B cell (primary cell): Measurements from ENCODE around the gene BLTP2. TPM values are rescaled to one million over a fixed set of nuclear protein-coding genes. Genes with fewer than 3 reads are reported as not detected.

Source experiments
- ATAC-seq: fragments of 200-7000 bp; cut with Tn5 transposase; one replicate; pipeline ENCODE4 v1.10.0; 2021; ENCODE audit warnings: low read depth, mild to moderate bottlenecking, moderate number of reproducible peaks, moderate library complexity
- CTCF ChIA-PET: fragments of 350-600 bp; sonication (Branson Sonifier 250); formaldehyde crosslinking; loops from one replicate; lab custom pipeline; 2021; ENCODE audit warnings: antibody characterized with exemption, inconsistent platforms; lab: Charles Lee
- POLR2A ChIA-PET: fragments of 350-600 bp; sonication (Branson Sonifier 250); formaldehyde crosslinking; loops from one replicate; lab custom pipeline; 2021; ENCODE audit warnings: antibody characterized with exemption; lab: Charles Lee
- DNase-seq: peaks from one replicate; pipeline ENCODE4 v3.0.0; 2013
- H2AFZ ChIP-seq: 2 replicates; pipeline ENCODE4 v1.6.1; 2012; ENCODE audit warnings: mild to moderate bottlenecking, low read depth, low read length; ENCODE audit not compliant: insufficient read depth, poor library complexity, severe bottlenecking
- H3K27ac ChIP-seq, 2 donors: 1 replicate in 1 of 2; 2 replicates in 1 of 2; pipeline ENCODE4 v1.5.1; 2012 to 2013; ENCODE audit warnings: low read length in 2 of 2, mild to moderate bottlenecking in 2 of 2, moderate library complexity in 1 of 2
- H3K27me3 ChIP-seq, 4 experiments: fragments of 200-600 bp in 1 of 4; sonication (generic) in 1 of 4; replicated peaks in 1 of 4; 1 replicate in 2 of 4; 2 replicates in 2 of 4; pipeline versions ENCODE4 v1.6.1 to v1.7.0; 2013 to 2016; ENCODE audit warnings: low read length in 3 of 4, mild to moderate bottlenecking in 2 of 4, mixed read lengths in 1 of 4, moderate library complexity in 1 of 4; ENCODE audit not compliant: insufficient read depth in 4 of 4, control insufficient read depth in 3 of 4; ENCODE audit errors: control extremely low read depth in 1 of 4
- H3K36me3 ChIP-seq, 2 experiments: replicated peaks in 1 of 2; 1 replicate in 1 of 2; 2 replicates in 1 of 2; pipeline versions ENCODE4 v1.6.1 to v1.7.1; 2013; ENCODE audit warnings: low read length in 1 of 2; ENCODE audit not compliant: insufficient read depth in 2 of 2, control insufficient read depth in 1 of 2; ENCODE audit errors: control extremely low read depth in 1 of 2, extremely low read depth in 1 of 2
- H3K4me1 ChIP-seq, 2 donors: fragments of 200-600 bp in 1 of 2; sonication (generic) in 1 of 2; 1 replicate in 1 of 2; 2 replicates in 1 of 2; pipeline versions ENCODE4 v1.5.1 to v1.6.1; 2013 to 2017; ENCODE audit warnings: low read length in 2 of 2; ENCODE audit not compliant: control insufficient read depth in 2 of 2, insufficient read depth in 2 of 2
- H3K4me2 ChIP-seq: replicated peaks from 2 replicates; pipeline ENCODE3; 2012; ENCODE audit warnings: mild to moderate bottlenecking, low read depth, low read length; ENCODE audit not compliant: poor library complexity, severe bottlenecking
- H3K4me3 ChIP-seq, 5 experiments: fragments of 200-600 bp in 1 of 5; sonication (generic) in 1 of 5; 1 replicate in 3 of 5; 2 replicates in 2 of 5; pipeline versions ENCODE4 v1.5.1 to v1.7.0; 2011 to 2016; ENCODE audit warnings: low read length in 4 of 5, mild to moderate bottlenecking in 4 of 5, low read depth in 2 of 5, control low read depth in 1 of 5, moderate library complexity in 1 of 5; ENCODE audit not compliant: insufficient read depth in 1 of 5; ENCODE audit errors: control extremely low read depth in 1 of 5, extremely low read depth in 1 of 5
- H3K79me2 ChIP-seq: fragments of 200-600 bp; sonication (generic); one replicate; pipeline ENCODE4 v1.6.0; 2016; ENCODE audit warnings: low read length; ENCODE audit not compliant: control insufficient read depth, insufficient read depth
- H3K9ac ChIP-seq: fragments of 200-600 bp; sonication (generic); 2 replicates; pipeline ENCODE4 v1.6.1; 2017; ENCODE audit warnings: mild to moderate bottlenecking, low read length, moderate library complexity
- H3K9me3 ChIP-seq, 3 donors: one replicate each; pipeline versions ENCODE4 v1.6.1 to v1.7.1; 2013; ENCODE audit warnings: low read length in 2 of 3; ENCODE audit not compliant: control insufficient read depth in 2 of 3, insufficient read depth in 1 of 3; ENCODE audit errors: control extremely low read depth in 1 of 3
- H4K20me1 ChIP-seq: 2 replicates; pipeline ENCODE4 v1.6.0; 2012; ENCODE audit warnings: mild to moderate bottlenecking, low read length; ENCODE audit not compliant: insufficient read depth, control insufficient read depth, poor library complexity, severe bottlenecking
- H3K27ac Mint-ChIP-seq: one replicate; pipeline ENCODE4 v1.8.0; 2021; ENCODE audit warnings: mixed read lengths
- H3K27me3 Mint-ChIP-seq: one replicate; pipeline ENCODE4 v1.8.0; 2021; ENCODE audit warnings: mixed read lengths
- H3K4me1 Mint-ChIP-seq: one replicate; pipeline ENCODE4 v1.8.0; 2021; ENCODE audit warnings: mixed read lengths
- H3K4me3 Mint-ChIP-seq: one replicate; pipeline ENCODE4 v1.8.0; 2021; ENCODE audit warnings: mixed read lengths
- H3K9me3 Mint-ChIP-seq: one replicate; pipeline ENCODE4 v1.8.0; 2022; ENCODE audit warnings: mixed read lengths; ENCODE audit not compliant: insufficient read depth
- CTCF ChIP-seq: fragments of 200-600 bp; IDR thresholded peaks from one replicate; pipeline ENCODE4 v1.8.0; 2022; ENCODE audit warnings: antibody characterized with exemption, mild to moderate bottlenecking
- EZH2 ChIP-seq: IDR thresholded peaks from 2 replicates; pipeline ENCODE4 v1.6.1; 2012; ENCODE audit warnings: borderline replicate concordance, low read depth, mild to moderate bottlenecking, moderate library complexity, low read length; ENCODE audit not compliant: insufficient read depth, poor library complexity, severe bottlenecking
- WGBS: methylation state at CpG from one replicate; pipeline ENCODE4 v1.1.5; 2013; ENCODE audit warnings: missing lambda C conversion rate; ENCODE audit not compliant: insufficient coverage; 5-methylcytosine and 5-hydroxymethylcytosine counted together
- intact Hi-C: fragments of 100-400 bp; cut with micrococcal nuclease; formaldehyde crosslinking; loops from one replicate; pipeline ENCODE4 v1.10.0; 2022
- polyA plus RNA-seq: library from polyadenylated mRNA; depleted of rRNA; stranded (reverse); fragments of >200 nt; gene quantifications from 2 replicates; pipeline ENCODE4 v1.2.3, GENCODE V29; 2012
- total RNA-seq, 2 donors: library from RNA; stranded (reverse); fragments of 120-200 nt in 1 of 2; gene quantifications; 1 replicate in 1 of 2; 2 replicates in 1 of 2; pipeline versions ENCODE4 v1.2.3 to v1.2.4, GENCODE V29; 2013 to 2022

The BLTP2 gene
- total and polyA plus RNA-seq, 2 donors (not counting 1 experiment from before 2014, with no cell fraction given), result 45.9 to 156 TPM

- Histone ChIP-seq H4K20me1 (peaks cover 10% of the 10 kb centered on the region), H3K79me2 (peaks cover 25% of the 10 kb centered on the region), H3K9ac (no peak overlapping the region), H3K4me1 (no peaks in the 10 kb centered on the region), H3K27ac (no peak overlapping the region), H3K9me3 (no peaks in the 10 kb centered on the region), H3K4me2 (no peak overlapping the region), H3K4me3 (no peak overlapping the region), H3K36me3 (peaks cover 3 to 94% of the 10 kb centered on the region in 2 experiments), H2AFZ (no peak overlapping the region), H3K27me3 (no peaks in the 10 kb centered on the region)
- Mint-ChIP-seq H3K9me3 (no peaks in the 10 kb centered on the region), H3K27me3 (no peaks in the 10 kb centered on the region), H3K4me3 (no peak overlapping the region), H3K4me1 (no peaks in the 10 kb centered on the region), H3K27ac (peak overlapping the region; percentile 16)
- POLR2A ChIA-PET, result no interaction called here
- TF ChIP-seq EZH2 (no peak), CTCF (peak; percentile 45)
- intact Hi-C loops, result no loop called here
- CTCF ChIA-PET, result interaction anchor here (1.2 to 3.4 kb wide), 3 partner anchors 14 to 32 kb away, joined by 4 to 11 read pairs (median 6); partner anchors contain the start of genes BLTP2, SDF2 and SUPT6H
- ATAC-seq (no peak), DNase-seq (peak; percentile 27)
- 100% methylated on average over 3 of the region's 7 CpGs for WGBS
Observed at GRCh38 chr17:28675980-28676379, 31.0 kb upstream of the BLTP2 start.

DNA sequence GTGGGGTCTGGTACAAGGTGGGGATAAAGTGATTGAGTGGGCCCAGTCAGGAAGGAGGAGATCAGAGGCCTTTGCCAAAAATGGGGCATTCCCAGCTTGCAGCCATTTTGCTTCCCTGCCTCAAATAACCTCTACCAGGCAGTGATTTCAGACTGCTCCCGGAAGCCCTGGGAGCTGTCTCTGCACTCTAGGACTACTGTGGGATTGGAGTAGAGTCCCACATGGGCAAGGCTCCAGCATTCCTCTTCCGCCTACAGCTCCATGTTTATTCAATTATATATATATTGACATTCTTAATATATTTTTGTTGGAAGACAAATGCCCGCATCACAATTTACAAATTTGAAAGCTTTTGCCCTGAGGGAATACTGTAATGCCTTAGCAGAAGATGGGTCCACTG is 30.5 kb upstream of the BLTP2 start:
- H4K20me1 ChIP-seq, result peaks cover 13% of the 10 kb centered on the region
- no peak overlapping the region for H3K9ac ChIP-seq
- TF ChIP-seq CTCF, result no peak
- no peak for TF ChIP-seq EZH2
- POLR2A ChIA-PET, result no interaction called here
- no peak overlapping the region for H3K4me3 Mint-ChIP-seq
- ATAC-seq (no peak), DNase-seq (no peak)
- H3K4me2 ChIP-seq, result no peak overlapping the region
- H3K9me3 ChIP-seq, result no peaks in the 10 kb centered on the region
- no peaks in the 10 kb centered on the region for H3K27me3 ChIP-seq
- intact Hi-C loops, result no loop called here
- H3K4me3 ChIP-seq, result no peak overlapping the region
- no peak overlapping the region for H3K27ac Mint-ChIP-seq
- H3K27me3 Mint-ChIP-seq, result no peaks in the 10 kb centered on the region
- CTCF ChIA-PET, result interaction anchor here (0.7 to 3.4 kb wide), 3 partner anchors 13 to 29 kb away, joined by 3 to 11 read pairs (median 4); partner anchors contain the start of genes SDF2 and SUPT6H
- H3K9me3 Mint-ChIP-seq, result no peaks in the 10 kb centered on the region
- no CpG with 5 or more reads among the region's 3 CpGs for WGBS
- H3K4me1 ChIP-seq, result no peaks in the 10 kb centered on the region
- peaks cover 25% of the 10 kb centered on the region for H3K79me2 ChIP-seq
- H3K27ac ChIP-seq, result no peak overlapping the region
- H2AFZ ChIP-seq, result no peak overlapping the region
- no peaks in the 10 kb centered on the region for H3K4me1 Mint-ChIP-seq
- peaks cover 3 to 92% of the 10 kb centered on the region in 2 experiments for H3K36me3 ChIP-seq
